NB4 (cell line): ENCODE measurements around the gene AP2M1.

Source experiments
- POLR2A ChIP-seq: IDR thresholded peaks from 2 replicates; pipeline ENCODE4 v1.6.1; 2011; ENCODE audit warnings: mild to moderate bottlenecking; ENCODE audit not compliant: insufficient read length; ENCODE audit errors: extremely low read depth
- TF ChIP-seq, protein P1 (sequence below): IDR thresholded peaks from one replicate; pipeline ENCODE4 v1.5.1; 2012; ENCODE audit warnings: low read depth, low read length
- TF ChIP-seq, protein P2 (sequence below): IDR thresholded peaks from 2 replicates; pipeline ENCODE4 v1.6.1; 2011; ENCODE audit warnings: low read depth, low read length

DNA sequence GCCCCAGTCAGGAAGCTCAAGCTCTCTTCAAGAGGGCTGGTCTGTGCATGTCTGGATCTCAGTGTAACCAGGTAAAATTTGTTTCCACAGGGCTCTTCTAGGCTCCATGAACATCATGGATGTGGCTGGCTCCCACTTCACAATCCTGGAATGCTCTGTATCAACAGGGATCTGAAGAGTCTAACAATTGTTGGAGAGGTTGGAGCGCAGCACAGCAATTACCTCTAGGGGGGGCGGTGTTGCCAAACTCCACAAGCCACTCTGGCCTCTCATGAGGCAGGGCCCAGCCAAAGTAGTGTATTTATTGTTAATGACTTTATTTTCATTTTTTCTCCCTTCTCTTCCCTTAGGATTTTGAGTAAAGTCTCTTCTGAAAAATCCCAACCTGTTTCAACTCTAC, 45.6 kb upstream of the AP2M1 start:
- TF ChIP-seq, protein P1, sequence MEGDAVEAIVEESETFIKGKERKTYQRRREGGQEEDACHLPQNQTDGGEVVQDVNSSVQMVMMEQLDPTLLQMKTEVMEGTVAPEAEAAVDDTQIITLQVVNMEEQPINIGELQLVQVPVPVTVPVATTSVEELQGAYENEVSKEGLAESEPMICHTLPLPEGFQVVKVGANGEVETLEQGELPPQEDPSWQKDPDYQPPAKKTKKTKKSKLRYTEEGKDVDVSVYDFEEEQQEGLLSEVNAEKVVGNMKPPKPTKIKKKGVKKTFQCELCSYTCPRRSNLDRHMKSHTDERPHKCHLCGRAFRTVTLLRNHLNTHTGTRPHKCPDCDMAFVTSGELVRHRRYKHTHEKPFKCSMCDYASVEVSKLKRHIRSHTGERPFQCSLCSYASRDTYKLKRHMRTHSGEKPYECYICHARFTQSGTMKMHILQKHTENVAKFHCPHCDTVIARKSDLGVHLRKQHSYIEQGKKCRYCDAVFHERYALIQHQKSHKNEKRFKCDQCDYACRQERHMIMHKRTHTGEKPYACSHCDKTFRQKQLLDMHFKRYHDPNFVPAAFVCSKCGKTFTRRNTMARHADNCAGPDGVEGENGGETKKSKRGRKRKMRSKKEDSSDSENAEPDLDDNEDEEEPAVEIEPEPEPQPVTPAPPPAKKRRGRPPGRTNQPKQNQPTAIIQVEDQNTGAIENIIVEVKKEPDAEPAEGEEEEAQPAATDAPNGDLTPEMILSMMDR = peak; percentile 60
- no peak for TF ChIP-seq POLR2A
- TF ChIP-seq, protein P2, sequence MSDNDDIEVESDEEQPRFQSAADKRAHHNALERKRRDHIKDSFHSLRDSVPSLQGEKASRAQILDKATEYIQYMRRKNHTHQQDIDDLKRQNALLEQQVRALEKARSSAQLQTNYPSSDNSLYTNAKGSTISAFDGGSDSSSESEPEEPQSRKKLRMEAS = no peak
